HG03457 (cell line): Measurements from ENCODE around the gene GRIN1.

Experiments used
- ATAC-seq: cut with Tn5 transposase; IDR thresholded peaks from one replicate; pipeline ENCODE4 v1.9.1; 2021; ENCODE audit warnings: moderate number of reproducible peaks; ENCODE audit not compliant: unreplicated experiment

The GRIN1 gene

DNA sequence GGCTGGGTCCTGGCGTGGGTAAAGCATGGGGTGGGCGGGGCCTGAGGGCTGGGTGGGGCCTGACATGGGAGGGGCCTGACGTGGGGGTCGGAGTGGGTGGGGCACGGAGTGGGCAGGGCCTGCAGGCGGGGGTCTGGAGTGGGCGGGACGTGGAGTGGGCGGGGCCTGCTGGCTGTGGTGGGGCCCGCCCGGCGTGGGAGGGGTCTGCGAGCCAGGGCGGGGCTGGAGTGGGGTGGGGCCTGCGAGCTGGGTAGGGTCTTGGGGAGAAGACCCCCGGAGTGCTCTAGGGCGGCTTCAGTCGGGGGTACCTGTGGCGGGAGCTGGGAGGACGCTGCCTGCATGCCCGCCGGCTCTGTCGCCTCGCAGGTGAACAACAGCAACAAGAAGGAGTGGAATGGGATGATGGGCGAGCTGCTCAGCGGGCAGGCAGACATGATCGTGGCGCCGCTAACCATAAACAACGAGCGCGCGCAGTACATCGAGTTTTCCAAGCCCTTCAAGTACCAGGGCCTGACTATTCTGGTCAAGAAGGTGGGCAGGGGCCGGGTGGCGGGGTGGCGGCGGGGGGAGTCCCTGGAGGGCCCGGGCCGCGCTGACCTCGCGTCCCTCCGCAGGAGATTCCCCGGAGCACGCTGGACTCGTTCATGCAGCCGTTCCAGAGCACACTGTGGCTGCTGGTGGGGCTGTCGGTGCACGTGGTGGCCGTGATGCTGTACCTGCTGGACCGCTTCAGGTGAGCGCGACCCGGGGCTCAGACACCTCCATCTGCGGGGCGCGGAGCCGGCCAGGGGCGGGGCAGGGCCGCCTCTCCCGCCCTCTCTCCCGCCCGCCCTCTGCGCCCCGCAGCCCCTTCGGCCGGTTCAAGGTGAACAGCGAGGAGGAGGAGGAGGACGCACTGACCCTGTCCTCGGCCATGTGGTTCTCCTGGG is 22.9 kb downstream of the GRIN1 start:
- no peak for ATAC-seq

DNA sequence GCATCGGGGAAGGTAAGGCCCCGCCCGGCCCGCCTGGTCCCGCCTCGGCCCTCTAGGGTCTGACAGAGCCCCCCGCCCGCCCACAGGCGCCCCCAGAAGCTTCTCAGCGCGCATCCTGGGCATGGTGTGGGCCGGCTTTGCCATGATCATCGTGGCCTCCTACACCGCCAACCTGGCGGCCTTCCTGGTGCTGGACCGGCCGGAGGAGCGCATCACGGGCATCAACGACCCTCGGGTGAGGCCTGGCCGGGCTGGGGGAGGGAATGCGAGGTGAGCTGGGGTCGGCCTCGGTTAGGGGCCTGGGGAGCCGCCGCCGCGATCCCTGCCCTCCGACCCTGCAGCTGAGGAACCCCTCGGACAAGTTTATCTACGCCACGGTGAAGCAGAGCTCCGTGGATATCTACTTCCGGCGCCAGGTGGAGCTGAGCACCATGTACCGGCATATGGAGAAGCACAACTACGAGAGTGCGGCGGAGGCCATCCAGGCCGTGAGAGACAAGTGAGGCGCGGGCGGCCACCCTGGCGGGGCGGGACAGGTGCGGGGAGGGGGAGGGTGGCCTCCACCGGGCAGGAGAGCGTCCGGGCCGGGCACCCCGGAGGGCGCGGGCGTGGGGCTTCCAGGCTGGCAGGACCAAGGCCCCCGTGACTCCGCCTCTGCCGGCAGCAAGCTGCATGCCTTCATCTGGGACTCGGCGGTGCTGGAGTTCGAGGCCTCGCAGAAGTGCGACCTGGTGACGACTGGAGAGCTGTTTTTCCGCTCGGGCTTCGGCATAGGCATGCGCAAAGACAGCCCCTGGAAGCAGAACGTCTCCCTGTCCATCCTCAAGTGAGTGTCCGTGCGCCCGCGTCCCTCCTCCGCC is 23.8 kb downstream of the GRIN1 start:
- no peak for ATAC-seq

DNA sequence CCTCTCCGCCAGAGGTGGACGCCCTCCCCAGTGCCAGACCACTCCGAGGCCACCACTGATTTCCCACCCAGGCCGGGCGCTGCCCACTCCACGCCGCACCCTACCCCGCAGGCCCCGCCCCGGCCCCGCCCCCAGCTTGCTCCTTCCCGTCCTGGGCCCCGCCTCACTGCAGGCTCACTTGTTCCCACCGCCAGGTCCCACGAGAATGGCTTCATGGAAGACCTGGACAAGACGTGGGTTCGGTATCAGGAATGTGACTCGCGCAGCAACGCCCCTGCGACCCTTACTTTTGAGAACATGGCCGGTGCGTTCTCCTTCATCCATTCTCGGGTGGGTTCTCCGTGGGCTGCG is 24.4 kb downstream of the GRIN1 start:
- no peak for ATAC-seq

DNA sequence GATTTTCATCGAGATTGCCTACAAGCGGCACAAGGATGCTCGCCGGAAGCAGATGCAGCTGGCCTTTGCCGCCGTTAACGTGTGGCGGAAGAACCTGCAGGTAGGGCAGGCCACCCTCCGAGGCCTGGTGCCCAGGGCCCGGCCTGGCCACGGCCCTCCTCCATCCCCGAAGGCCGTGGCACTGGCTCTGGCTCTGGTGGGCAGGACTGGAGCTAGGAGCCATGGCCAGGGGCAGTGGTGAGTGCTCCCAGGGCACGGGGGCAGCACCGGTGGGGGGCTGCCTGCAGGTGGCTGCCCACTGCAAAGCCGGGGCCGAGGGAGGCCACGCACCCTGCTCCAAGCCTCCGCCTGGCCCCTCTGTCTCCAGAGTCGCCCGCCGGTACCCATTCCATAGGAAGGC is 24.9 kb downstream of the GRIN1 start:
- ATAC-seq: no peak

DNA sequence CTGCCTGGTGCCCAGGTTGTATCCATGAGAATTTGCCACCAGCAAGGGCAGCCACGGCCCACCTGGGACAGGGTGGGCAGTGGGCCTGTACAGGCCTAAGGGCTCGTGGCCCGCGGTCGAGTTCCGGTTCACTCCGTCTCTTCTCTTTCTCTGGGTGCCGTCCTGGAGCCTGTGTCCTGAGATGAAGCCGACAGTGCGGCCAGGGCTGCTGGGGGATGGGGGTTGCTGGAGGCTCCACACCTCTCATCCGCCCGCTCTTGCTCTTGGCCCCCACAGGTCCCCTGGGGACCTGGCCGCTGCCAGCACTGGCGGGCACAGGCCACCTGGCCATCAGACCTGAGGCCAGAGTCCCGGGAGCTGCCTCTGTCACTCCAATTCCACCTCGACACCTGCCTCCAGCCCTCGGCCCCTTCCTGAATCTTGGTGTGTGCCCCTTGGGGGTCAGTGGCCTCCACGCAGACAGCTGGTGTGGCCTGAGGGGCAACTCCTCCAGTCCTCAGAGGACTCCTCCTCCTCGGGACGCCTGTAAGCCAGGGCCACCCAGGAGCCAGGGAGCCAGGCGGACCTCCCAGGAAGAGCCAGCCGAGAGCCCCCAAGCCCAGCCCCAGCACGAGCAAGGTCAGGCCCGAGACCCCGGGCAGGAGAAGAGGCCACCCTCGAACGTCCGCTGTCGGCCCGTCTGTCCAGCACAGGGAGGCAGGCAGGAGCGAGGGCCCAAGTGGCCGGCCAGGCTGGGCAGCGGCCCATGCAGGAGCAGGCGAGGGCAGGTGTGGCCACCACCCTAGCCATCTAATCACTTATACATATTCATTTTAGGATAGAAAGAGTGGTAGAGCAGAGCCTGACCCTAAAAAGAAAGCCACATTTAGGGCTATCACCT is 25.7 kb downstream of the GRIN1 start:
- ATAC-seq: no peak

DNA sequence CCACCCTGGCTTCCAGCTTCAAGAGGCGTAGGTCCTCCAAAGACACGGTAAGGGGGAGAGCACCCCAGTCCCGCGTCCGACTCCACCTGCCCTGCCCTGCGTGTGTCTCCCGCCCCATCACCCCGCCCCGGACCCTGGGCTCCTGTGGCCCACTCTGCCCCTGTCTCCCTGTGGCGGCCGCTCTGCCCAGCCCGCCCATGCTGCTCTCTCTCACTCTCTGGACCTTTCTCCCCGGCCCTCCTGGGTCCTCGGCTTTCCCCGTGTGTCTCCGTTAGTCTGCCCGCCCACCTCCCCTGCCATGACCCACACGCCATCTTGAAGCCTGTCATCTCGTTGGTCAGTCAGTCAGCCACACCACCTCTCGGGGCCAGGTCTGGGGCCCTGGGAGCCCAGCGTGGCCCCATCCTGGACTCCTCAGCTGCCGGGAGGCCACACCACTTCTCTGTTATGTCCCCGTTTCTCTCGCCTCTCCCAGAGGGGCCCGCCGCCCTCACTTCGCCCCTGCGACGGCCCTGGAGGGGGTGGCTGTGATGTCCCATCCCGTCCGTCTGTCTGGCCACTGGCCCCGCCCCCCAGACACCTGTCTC is 26.4 kb downstream of the GRIN1 start:
- ATAC-seq: no peak

DNA sequence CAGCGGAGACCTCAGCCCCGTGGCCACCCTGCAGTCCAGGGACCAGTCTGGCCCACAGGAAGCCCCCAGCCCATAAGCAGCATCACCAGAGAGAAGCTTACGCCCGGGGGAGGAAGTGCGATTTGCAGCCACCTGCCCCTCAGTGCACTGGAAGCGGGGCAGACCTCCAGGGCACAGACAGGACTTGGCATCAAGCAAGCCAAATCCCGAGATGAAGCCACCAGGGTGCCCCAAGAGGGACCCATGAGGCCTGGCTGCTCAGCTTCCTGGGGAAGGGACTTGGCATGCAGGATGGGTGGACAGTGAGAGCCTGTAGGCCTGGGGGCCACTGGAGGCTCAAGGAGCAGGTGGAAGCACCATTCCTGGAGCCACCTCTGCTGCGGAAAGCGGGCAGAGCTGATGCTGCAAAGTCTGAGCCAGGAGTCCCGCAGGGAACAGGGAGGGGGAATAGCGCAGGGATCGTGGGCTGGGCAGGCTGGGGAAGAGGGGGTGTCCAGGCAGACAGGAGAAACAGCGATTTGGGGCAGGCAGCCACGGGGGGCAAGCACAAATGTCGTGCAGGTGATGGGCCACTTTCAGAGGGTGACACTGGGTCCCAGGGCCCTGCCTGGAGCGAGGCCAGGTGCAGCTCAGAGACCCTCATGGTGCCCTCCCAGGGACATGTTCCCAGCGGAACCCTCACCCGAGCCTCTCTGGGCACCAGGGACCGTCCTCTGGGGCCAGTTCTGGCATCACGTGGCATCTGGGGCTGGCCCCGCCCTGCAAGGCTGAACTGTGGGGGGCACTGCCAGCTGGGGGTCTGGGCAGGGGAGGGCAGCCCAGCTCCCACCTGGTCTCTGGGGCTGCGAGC is 27.7 kb downstream of the GRIN1 start:
- ATAC-seq: no peak

DNA sequence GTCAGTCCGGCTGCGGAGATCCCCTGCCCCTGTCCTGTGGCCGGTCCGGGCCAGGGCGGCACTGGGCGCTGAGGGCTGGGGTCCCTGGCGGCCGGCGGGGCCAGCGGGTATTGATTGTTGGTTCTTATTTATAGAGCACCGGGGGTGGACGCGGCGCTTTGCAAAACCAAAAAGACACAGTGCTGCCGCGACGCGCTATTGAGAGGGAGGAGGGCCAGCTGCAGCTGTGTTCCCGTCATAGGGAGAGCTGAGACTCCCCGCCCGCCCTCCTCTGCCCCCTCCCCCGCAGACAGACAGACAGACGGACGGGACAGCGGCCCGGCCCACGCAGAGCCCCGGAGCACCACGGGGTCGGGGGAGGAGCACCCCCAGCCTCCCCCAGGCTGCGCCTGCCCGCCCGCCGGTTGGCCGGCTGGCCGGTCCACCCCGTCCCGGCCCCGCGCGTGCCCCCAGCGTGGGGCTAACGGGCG is 28.4 kb downstream of the GRIN1 start:
- ATAC-seq: no peak

DNA sequence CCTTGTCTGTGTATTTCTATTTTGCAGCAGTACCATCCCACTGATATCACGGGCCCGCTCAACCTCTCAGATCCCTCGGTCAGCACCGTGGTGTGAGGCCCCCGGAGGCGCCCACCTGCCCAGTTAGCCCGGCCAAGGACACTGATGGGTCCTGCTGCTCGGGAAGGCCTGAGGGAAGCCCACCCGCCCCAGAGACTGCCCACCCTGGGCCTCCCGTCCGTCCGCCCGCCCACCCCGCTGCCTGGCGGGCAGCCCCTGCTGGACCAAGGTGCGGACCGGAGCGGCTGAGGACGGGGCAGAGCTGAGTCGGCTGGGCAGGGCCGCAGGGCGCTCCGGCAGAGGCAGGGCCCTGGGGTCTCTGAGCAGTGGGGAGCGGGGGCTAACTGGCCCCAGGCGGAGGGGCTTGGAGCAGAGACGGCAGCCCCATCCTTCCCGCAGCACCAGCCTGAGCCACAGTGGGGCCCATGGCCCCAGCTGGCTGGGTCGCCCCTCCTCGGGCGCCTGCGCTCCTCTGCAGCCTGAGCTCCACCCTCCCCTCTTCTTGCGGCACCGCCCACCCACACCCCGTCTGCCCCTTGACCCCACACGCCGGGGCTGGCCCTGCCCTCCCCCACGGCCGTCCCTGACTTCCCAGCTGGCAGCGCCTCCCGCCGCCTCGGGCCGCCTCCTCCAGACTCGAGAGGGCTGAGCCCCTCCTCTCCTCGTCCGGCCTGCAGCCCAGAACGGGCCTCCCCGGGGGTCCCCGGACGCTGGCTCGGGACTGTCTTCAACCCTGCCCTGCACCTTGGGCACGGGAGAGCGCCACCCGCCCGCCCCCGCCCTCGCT is 29.0 kb downstream of the GRIN1 start:
- ATAC-seq: no peak

DNA sequence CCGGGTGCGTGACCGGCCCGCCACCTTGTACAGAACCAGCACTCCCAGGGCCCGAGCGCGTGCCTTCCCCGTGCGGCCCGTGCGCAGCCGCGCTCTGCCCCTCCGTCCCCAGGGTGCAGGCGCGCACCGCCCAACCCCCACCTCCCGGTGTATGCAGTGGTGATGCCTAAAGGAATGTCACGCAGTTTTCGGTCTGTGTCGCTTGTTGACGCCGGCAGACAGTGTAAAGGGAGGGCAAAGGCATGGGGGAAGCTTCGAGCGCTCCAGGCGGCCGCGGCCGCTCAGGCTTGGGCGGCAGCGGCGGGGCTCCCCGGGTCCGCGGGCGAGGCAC is 29.6 kb downstream of the GRIN1 start:
- ATAC-seq: no peak

DNA sequence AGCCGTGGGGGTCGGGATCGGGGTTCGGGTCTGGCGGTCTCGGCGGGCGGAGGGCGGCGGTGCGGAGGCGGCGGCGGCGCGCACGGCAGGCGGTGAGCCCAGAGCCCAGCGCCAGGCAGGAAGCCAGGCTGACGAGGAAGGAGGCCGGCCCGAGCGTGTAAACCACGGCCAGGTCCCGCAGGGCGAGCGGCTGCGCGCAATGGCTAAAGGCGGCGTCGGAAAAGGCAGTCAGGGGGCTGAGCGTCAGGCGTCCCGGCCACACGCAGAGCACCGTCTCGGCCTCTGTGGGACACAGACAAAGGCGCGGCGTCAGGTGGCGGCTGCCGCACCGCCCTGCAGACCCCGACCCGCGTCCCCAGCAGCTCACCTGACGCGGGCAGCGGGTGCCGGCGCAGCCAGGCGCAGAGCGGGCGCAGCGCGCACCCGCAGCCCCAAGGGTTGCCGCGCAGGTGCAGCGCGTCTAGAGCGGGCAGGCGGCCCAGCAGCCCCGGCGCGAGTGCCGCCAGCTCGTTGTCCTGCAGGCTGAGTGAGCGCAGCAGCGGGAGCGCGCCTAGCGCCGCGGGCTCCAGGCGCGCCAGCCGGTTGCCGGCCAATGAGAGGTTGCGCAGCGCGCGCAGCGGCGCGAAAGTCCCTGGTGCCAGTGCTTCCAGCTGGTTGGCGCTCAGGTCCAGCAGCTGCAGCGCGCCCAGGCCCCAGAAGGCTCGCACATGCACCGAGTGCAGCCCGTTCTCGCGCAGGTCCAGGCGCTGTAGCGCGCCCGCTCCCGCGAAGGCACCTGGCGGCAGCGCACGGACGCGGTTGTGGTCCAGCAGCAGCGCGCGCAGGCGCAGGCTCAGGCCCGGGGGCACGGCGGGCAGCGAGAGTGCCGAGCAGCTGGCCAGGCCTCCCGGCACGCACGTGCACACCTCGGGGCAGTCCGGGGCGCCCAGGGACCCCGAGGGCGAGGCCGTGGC is 30.2 kb downstream of the GRIN1 start:
- ATAC-seq: no peak

DNA sequence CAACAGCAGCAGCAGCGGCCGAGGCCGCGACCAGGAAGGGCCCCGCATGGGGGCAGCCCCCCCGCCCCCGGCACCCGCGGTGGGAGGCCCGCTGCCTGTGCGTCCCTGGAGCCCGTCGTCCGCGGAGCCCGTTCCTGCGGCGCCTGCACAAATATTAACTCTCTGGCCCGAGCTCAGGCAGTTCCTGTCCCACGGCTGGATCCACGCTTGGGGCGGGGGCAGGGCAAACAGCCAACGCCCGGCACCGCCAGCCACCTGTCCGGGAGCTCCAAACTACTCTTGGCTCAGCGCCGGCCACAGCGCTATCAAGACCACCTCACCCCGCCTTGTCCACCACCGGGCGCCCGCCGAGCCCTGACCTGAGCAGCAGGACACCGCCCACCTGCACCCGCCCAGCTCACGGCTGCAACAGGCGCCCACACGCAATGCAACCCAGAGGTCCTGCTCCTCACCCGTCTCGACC is 31.0 kb downstream of the GRIN1 start, which contains the start of gene LRRC26:
Gene LRRC26 (minus strand): TSS at position 156 of the 463 bp plus-strand sequence. CDS start 108 bp downstream, at position 48.
- no peak for ATAC-seq

DNA sequence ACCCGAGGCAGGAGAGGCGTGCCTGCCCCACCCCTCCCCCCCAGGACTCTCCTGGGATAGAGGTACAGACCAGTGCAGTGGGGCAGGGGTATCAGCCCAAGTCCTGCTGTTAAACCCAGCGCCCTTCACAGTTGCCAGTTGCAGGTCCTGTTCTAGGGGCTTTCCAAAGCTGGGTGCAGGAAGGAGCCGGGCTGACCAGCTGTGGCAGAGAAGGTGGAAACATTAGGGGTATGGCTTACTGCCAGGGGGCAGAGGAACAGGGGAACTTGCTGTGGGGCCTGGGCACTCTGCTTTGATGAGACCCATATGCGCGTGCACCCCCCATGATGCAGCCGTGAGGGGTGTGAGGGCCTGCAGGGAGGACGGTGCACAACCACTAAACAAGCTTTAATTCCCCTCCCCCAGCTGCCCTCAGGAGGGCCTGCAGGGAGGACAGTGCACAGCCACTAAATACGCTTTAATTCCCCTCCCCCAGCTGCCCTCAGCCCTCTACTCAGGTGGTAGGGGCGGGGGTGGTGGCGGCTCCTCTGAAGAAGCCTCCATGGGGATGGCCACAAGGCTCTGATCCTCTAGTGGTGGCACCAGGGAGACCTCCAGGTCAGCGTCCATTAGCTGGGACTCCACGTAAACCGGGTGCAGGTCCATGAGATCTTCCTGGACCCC is 31.7 kb downstream of the GRIN1 start:
- ATAC-seq: no peak

DNA sequence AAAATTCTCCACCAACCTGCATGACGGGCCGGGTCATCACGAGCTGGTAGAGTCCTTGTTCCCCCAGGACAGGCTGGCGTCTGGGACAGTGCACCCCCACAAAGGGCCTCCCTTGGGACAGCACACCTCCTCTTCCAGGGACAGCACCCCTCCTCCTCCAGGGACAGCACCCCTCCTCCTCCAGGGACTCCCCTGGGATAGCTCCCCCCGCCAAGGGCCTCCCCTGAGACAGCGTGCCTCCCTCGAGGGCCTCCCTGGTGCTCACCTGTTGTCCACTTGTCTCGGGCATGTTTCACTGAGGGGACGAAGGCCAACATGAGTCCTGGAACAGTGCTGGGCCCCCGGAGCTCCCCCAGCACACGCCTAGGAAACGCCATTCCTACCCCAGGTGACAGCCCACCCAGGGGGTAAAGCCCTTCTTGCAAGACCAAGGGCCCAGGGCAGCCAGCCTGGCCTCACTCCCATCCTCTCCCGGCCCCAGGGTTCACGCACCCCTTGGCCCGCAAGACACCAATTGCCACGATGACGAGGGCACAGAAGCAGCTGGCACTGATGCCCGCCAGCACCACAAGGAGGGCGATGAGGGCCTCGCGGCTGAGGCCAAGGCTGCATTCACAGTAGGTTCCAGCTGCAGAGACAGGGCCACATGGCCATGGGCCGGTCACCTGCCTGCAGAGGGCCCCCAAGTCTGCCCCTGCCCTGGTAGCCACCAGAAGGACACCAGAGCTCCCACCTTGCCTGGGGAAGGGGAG is 32.4 kb downstream of the GRIN1 start:
- no peak for ATAC-seq

DNA sequence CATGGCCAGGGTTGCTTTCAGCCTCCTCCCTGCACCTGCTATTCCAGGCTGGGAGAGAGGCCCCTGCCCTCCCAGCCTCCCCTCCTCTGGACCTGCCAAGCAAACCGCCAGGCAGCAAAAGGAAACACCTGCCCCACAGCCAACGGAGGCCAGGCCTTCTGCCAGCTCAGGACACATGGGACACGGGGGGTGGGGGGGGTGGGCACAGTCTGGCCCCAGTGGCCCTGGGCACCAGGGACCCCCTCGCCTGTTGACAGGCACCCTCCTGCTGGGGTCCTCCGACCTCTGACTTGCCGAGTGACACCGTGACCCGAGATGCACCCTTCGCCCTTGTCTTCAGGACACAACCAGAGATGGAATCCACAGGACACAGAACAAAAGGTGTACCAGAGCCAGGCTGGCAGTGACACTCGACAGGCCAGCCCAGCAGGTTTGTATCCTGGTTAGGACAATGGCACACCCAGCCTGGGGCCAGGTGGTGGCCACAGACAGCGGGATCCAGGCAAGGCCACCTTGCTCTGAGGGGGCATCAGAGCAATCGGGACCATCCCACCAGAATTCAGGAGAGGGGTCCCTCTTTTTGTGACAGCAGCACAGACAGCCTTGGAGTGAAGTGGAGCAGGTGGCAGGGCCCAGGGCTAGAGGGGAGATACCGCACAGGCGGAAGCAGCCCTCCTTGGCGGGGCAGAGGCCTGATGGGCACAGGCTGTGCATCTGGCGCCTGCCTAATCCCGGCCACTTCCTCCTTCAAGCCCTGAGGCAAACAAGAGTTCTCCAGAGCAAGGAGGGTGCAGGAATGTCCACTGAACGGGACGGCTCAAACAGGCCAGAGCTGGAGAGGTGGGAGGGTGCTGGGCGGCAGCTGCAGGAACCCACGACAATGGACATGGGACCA is 34.2 kb downstream of the GRIN1 start:
- no peak for ATAC-seq
